Activated CD4-positive, CD25-positive, alpha-beta regulatory T cell treated with anti-CD3 and anti-CD28 coated beads, Interleukin-2, amount 50 U/mL, for 24 hours (primary cell): ENCODE measurements around the gene PKP4.

Experiments
- ATAC-seq, 2 donors: fragments of 150-1000 bp; cut with Tn5 transposase; one replicate each; pipeline ENCODE4 v1.10.0; 2021; ENCODE audit warnings: mild to moderate bottlenecking in 1 of 2, moderate library complexity in 1 of 2

PKP4 gene

DNA sequence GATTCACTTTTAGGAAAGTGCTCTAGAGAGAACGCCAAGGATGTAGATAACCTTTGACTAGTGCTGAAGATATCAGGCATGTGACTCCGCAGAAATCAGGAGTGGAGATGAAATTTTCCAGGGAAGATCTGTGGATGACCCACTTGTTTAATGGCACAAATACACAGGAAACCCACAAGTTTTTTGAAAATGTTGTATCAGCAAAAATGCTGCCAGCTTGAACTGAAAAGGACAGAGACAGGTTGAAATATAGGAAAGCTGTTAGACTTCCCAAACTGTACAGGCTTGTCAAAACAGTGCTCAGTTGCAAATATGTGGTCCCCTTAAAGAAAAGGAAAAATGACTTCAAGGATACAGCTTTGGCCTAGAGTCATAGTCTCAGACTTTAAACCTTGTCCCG, 96.5 kb downstream of the PKP4 start:
- no peak for ATAC-seq

- ATAC-seq: no peak
Observed at GRCh38 chr2:158554996-158555395, 98.2 kb downstream of the PKP4 start.

- no peak for ATAC-seq
Observed at GRCh38 chr2:158556124-158556523, 99.4 kb downstream of the PKP4 start.

DNA sequence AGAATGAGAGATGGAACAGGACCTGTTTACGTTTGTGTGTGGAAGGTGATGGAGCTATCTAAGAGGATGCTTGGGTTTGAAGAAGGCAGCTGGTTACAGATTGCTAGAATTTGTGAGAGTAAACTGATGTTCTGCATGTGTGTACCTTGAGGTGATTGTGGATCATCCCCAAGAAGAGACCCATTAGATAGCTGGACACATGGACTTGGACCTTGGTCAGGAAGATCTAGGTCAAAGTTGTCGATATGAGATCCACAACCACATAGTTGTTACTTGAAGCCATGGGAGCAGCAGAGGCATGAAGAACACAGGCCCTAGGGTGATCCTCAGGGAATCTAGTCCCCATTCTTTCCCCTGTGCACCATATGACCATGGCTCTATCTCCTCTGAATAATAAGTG, 101.0 kb downstream of the PKP4 start:
- ATAC-seq: no peak

GRCh38 chr2:158559252-158559651, 102.5 kb downstream of the PKP4 start:
- ATAC-seq: no peak

DNA sequence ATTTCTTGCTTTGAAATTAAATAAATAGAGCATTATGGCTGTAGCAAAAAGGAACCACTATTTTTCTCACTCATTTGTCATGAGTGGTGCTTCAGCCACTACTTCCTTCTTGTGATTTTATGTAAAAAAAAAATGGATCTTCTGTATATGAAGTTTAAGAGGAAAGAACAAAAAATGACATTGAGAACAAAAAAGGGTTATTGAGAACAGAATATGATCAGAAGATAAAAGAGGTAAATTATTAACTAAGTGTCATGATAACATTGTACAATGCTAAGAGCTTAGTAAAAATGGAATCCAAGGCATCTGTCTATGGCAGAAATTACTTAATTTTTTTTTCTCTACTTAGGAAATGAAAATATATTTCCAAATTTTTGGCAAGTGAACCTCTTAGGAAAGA, 103.5 kb downstream of the PKP4 start:
- ATAC-seq: no peak

DNA sequence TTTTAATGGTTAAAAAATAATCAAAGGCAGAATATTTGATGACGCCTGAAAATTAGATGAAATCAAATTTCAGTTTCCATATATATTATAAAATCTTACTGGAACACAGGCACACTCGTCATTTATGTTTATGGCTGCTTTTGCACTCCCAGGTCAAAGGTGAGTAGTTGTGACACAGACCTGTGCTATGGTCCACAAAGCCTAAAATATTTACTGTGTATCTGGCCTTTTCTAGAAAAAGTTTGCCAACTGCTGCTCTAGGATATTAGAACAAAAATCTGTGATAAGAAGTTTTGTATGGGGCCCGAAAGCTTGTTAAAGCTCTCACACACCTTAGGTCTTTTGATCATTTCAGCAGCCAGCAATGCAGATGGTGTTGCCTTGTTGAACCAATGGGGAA, 104.3 kb downstream of the PKP4 start:
- no peak for ATAC-seq

DNA sequence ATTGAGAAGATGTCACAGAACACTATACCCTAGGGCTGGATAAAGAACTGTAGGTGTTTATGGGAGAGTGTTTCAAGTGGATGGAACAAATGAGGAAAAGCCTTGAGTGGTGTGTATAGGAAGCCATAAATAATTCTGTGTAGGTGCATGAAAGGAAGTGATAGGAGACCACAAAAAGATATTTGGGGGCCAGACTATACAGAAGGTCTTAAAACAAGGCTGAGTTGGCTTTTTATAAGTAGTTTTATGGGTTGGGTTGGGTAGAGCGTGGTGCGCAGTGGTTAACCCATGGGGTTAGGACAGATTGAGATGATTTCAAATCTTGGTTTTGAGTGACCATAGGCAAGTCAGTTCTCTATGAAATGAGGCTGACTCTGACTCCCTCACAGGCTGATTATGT, 110.5 kb downstream of the PKP4 start:
- ATAC-seq: no peak

DNA sequence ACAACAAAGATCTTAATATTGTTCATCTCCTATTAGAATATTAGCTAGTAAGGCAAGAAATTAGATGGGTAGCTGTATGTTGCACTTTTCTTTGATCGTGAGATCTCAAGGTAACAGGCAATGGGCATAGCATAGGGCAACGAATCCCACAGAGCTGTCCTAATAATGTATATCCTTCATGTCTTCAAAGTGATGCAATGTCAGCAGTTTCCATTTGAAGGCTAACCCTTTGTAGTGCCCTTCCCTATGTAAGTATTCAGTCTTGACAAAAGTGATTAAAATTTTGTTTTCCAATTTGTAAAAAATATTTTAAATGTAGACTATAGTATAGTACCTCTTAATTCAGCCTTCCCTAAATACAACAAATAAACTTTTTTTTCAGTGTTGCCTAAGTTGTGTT, 112.5 kb downstream of the PKP4 start:
- ATAC-seq: no peak

DNA sequence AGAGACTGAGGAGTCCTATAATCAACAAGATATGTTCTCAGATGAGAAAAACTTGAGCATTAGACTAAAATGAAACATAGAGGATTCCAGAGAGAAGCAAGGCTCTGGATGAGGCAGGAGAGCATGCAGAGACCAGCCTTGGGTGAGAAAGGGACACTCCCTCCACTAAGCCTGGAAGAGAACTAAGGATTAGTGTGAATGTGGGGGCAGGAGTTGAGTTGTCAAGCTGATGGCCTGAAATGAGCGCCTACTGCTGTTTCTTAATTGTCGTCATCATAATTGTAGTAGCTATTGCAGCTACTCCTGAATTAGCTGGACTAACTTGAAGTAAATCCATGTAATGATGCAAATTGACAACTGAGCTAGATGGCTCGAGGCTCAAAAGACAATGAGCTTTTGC, 114.1 kb downstream of the PKP4 start:
- no peak for ATAC-seq

GRCh38 chr2:158573739-158574138, 117.0 kb downstream of the PKP4 start:
- no peak for ATAC-seq

GRCh38 chr2:158575051-158575635, 118.4 kb downstream of the PKP4 start:
- ATAC-seq: no peak

GRCh38 chr2:158577141-158577540, 120.4 kb downstream of the PKP4 start:
- ATAC-seq: no peak

GRCh38 chr2:158578703-158579330, 122.1 kb downstream of the PKP4 start:
- ATAC-seq: no peak

GRCh38 chr2:158579928-158580327, 123.2 kb downstream of the PKP4 start:
- ATAC-seq: no peak

DNA sequence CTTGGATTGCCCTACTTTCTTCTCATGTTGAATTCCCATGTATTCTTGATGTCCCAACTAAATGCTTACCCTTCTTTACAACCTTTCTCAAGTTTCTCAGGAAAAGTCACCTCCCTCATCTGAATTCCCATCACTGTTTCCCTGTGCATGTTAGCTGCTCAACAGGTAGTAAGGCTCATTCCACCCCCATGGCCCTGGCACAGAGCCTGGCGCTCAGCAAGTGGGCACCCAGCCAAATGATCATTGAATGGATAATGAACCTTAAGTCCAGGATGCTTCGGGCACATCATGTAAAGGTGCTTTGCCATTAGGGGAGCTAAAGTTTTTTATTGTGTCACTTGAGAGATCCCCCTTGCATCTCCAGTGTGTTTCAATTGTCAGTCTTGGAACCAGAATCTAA, 124.0 kb downstream of the PKP4 start:
- no peak for ATAC-seq

GRCh38 chr2:158582670-158583069, 125.9 kb downstream of the PKP4 start:
- no peak for ATAC-seq

DNA sequence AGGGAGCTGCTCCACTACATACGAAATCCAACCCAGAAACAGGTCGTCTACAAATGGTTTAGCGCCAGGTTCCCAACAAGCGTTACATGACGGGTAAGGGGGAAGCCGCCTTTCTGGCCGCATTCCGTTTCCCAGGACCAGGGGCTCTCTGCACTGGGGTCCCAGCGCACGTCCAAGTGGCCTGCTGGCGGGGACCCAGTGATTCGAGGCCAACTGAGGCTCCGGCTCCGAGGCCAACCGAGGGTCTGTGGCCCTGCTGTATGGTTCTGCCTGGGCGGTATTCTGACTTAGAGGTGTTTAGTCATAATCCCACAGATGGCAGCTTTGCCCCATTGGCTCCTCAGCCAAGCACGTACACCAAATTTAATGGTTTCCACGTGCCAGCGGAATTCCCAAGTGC, 127.2 kb downstream of the PKP4 start:
- no peak for ATAC-seq

GRCh38 chr2:158586491-158586890, 129.7 kb downstream of the PKP4 start:
- no peak for ATAC-seq

DNA sequence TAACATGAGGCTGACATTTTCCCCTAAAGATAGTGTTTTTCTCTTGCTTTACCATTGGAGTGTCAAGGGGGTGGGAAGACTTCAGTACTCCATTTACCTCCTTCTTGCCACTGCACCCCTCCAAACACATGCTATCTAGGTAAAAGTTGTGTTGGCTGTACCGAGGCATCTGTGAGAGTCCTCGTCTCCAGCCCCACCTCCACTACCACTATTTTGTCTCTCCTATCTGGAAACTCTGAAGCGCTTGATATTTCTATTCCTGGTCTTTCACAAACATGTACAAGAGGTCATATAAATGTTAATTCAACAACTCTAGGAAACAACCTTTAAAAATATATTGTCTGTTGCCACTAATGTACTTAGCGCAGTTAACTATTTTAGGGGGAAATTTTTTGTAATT, 132.6 kb downstream of the PKP4 start:
- ATAC-seq: no peak

- no peak for ATAC-seq
Observed at GRCh38 chr2:158598862-158599517, 142.2 kb downstream of the PKP4 start.

- ATAC-seq: no peak
Observed at GRCh38 chr2:158599609-158600008, 142.9 kb downstream of the PKP4 start.

- ATAC-seq: no peak
Observed at GRCh38 chr2:158600155-158600802, 143.5 kb downstream of the PKP4 start.

DNA sequence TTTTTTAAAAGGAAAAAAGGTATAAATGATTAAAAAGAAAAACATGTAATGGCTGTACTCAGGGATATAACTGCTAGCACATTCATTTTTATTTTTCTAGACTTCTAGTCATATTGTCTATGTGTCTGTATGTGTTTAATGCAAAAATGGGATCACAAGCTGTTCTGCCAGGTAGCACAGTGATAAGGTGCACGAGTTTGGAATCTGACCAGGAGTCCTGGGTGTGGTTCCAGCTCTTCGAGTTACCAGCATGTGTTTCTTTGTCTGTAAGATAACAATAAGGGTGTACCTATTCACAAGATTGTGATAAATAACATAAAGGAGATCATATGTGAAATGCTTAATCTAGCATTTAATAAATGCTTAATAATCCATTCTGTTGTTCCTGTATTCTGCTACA, 145.3 kb downstream of the PKP4 start:
- no peak for ATAC-seq
